Raji (cell line): Measurements from ENCODE around the gene GREM1.

Experiments
- POLR2A ChIP-seq: IDR thresholded peaks from 2 replicates; pipeline ENCODE4 v1.6.1; 2011; ENCODE audit warnings: low read depth, low read length, control low read depth; ENCODE audit not compliant: insufficient read depth

Gene GREM1

DNA sequence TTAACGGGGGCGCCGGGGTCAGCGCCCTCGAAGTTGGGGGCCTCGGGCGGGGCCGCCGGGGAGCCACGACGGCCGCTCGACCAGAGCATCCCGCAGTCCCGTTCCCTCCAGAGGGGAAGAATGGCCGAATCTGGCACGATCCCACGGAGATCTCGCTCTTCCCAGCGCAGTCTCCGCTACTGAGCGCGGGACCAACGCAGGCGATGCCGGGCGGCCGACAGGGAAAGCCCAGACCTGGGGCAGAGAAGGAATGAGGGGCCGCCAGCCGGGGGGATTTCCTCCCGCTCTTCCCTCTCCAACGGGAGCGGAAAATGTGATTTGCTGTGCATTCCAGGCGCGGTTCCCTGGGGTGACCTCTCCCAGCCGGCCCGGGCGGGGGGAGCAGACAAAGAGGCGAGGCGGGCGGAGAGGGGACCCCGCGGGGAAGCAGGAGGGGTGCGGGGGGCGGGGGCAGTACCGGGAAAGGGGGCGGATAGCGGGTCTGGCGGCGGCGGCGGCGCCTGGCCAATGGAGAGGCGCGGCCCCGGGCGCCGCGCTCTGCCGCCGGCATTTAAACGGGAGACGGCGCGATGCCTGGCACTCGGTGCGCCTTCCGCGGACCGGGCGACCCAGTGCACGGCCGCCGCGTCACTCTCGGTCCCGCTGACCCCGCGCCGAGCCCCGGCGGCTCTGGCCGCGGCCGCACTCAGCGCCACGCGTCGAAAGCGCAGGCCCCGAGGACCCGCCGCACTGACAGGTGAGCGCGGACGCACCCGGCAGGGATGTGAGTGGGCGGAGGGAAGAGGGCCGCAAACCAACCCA, at the start of gene GREM1:
TSS of gene GREM1 (plus strand) at position 579 of the 801 bp plus-strand sequence. CDS start 12,687 bp downstream, outside the sequence.
- TF ChIP-seq POLR2A: no peak

GRCh38 chr15:32668942-32669341, 48.9 kb upstream of the GREM1 start:
- no peak for TF ChIP-seq POLR2A

GRCh38 chr15:32669896-32670611, 47.8 kb upstream of the GREM1 start:
- TF ChIP-seq POLR2A: no peak

DNA sequence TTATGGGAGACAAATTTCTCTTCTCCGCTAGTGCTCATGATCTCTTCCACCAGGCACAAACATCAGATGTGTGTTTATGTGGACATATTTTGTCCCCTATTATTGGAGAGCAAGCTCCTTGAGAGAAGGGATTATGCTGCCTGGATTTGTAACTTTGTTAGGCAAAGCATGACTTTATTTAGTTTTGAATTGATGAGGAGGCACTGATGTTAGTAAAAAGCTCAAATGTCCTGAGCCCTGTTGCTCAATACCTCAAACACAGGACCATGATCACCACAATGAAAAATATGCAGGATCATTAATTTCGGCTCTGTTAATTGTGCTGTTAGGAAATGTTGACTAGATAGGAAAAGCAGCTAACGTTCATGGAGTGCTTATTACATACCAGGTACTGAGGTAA, 47.2 kb upstream of the GREM1 start:
- TF ChIP-seq POLR2A: no peak

- TF ChIP-seq POLR2A: no peak
These were observed 46.2 kb upstream of the GREM1 start for GRCh38 chr15:32671339-32672325.

GRCh38 chr15:32674681-32675080, 43.1 kb upstream of the GREM1 start:
- no peak for TF ChIP-seq POLR2A

DNA sequence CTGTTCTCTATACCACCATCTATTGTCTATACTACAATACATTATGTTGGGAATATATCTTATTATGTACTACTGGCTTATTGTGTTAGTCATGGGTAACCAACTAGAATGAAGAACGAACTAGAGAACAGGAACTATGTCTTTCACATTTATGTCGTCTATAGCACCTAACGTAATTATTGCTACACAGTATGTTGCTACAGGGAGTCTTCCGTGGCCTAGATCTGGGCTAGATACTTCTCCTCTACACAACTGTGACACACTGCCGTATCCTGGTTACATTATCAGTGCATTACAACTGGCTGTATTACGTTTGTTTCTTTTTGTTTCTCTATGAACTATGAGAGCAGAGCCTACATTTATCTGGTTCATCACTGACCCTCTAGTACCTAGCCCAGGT, 42.3 kb upstream of the GREM1 start:
- no peak for TF ChIP-seq POLR2A

DNA sequence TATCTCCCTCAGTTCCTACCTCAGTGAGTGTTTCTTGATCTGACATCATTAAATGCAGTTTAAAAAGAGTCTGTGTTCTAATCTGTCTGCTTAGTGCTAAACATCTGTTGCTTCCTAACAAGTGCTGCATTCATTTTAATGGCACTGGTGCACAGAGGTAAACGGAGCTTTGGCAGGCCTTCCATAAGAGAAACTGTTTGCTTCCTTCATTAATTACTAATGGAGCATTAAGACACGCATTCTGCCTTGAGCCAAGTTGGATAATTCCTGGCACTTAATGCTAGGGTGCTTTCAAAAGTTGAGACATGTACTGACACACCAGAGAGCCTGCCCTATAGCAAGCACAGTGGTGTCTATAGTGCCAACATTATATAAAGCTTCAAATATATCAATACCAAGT, 41.6 kb upstream of the GREM1 start:
- no peak for TF ChIP-seq POLR2A

DNA sequence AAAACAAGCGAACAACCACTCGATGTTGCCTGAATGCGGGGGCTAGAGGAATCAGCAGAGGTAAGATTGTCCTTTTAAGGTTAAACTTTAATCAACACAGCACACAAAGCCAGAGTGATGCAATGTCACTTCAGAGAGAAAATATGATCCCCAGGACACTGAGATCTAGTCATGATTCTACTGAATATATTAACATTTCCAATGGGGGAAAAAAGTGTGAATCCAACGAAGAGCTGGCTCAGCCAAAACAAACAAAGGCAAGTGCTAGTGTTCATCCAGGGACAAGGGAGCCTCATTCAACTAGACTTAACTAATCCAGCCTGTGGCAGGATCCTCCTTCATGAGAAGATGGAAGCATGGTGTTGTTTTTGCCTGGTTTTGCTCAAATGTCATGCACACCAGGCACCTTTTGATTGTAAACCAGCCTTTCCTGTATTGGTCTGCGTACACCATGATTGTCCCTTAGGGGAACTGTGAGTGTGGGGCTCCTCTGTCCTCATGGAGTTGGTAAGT, 40.5 kb upstream of the GREM1 start:
- TF ChIP-seq POLR2A: no peak

- no peak for TF ChIP-seq POLR2A
These were observed 38.5 kb upstream of the GREM1 start for GRCh38 chr15:32679298-32679690.

DNA sequence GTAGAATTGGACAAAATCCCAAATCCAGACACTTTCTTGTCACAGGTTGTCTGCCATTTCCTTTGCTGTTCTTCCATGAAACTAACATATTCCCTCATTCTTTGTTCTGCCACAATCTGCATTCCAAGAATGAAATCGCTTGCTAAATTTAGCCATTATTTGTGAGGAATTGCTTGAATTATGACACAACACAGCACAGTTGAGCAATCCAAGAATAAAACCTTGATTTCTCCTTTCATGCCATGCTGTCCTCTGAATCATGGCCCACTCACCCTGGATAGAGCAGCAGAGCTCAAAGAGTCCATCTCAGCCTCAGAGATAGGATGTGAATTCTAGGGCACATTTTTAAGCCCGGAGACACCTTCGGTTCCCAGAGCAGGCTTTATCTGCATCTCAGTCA, 35.2 kb upstream of the GREM1 start:
- TF ChIP-seq POLR2A: no peak

- no peak for TF ChIP-seq POLR2A
These were observed 34.7 kb upstream of the GREM1 start for GRCh38 chr15:32682977-32683630.

GRCh38 chr15:32683906-32684584, 33.8 kb upstream of the GREM1 start:
- TF ChIP-seq POLR2A: no peak

GRCh38 chr15:32685576-32685975, 32.2 kb upstream of the GREM1 start:
- TF ChIP-seq POLR2A: no peak
